Esophagus muscularis mucosa (tissue), 4 donors: ENCODE measurements around the gene GRWD1. TPM values are rescaled to one million over a fixed set of nuclear protein-coding genes. Genes with fewer than 3 reads are reported as not detected.

ENCODE experiments used
- DNase-seq: peaks from one replicate; pipeline ENCODE4 v3.0.0-alpha.2; 2017; ENCODE audit errors: extremely low spot score
- H3K27ac ChIP-seq, 4 donors: fragments of 200-600 bp; sonication (generic); replicated peaks in 1 of 4; 1 replicate in 3 of 4; 2 replicates in 1 of 4; pipeline ENCODE4 v1.5.1; 2016 to 2019; ENCODE audit warnings: mild to moderate bottlenecking in 1 of 4
- H3K27me3 ChIP-seq, 4 donors: fragments of 200-600 bp; sonication (generic); one replicate each; pipeline versions ENCODE4 v1.5.1 to v1.6.0; 2016 to 2019
- H3K36me3 ChIP-seq, 4 donors: fragments of 200-600 bp; sonication (generic); one replicate each; pipeline ENCODE4 v1.5.1; 2016 to 2019
- H3K4me1 ChIP-seq, 4 donors: fragments of 200-600 bp; sonication (generic); one replicate each; pipeline ENCODE4 v1.5.1; 2016 to 2019
- H3K4me3 ChIP-seq, 4 donors: fragments of 200-600 bp; sonication (generic); 1 replicate in 2 of 4; 2 replicates in 2 of 4; pipeline ENCODE4 v1.5.1; 2016 to 2019; ENCODE audit warnings: mild to moderate bottlenecking in 4 of 4, moderate library complexity in 1 of 4
- H3K9me3 ChIP-seq, 4 donors: fragments of 200-600 bp; sonication (generic); 1 replicate in 3 of 4; 2 replicates in 1 of 4; pipeline ENCODE4 v1.5.1; 2016 to 2019
- CTCF ChIP-seq, 3 experiments: fragments of 200-600 bp in 2 of 3; fragments of 450-650 bp in 1 of 3; sonication (generic) in 2 of 3; IDR thresholded peaks; one replicate each; pipeline ENCODE4 v1.5.1; 2017 to 2019; ENCODE audit warnings: antibody characterized with exemption in 3 of 3, mild to moderate bottlenecking in 2 of 3, moderate library complexity in 1 of 3
- EP300 ChIP-seq: sonication (generic); formaldehyde crosslinking; IDR thresholded peaks from one replicate; pipeline ENCODE4 v1.6.1; 2017; ENCODE audit warnings: antibody characterized with exemption
- POLR2A ChIP-seq: fragments of 450-650 bp; IDR thresholded peaks from one replicate; pipeline ENCODE4 v1.6.1; 2017; ENCODE audit warnings: antibody characterized with exemption, moderate library complexity, mild to moderate bottlenecking, low read depth
- POLR2AphosphoS5 ChIP-seq, 2 donors: sonication (generic); formaldehyde crosslinking; IDR thresholded peaks; one replicate each; pipeline ENCODE4 v1.6.1; 2017; ENCODE audit warnings: antibody characterized with exemption in 2 of 2
- WGBS: methylation state at CpG from one replicate; pipeline ENCODE4 v1.1.5; 2018; 5-methylcytosine and 5-hydroxymethylcytosine counted together
- intact Hi-C: fragments of 100-400 bp; cut with DNase I; formaldehyde crosslinking; loops from one replicate; pipeline ENCODE4 v1.15.1; 2023
- total RNA-seq, 4 donors: library from RNA; depleted of rRNA; stranded (reverse); fragments of >200 nt; gene quantifications; one replicate each; pipeline versions ENCODE4 v1.1.0 to v1.2.1, GENCODE V29; 2016

The GRWD1 gene
- total RNA-seq, 4 donors from 2014 or later, result 19.5 to 42.9 (median 31.7) TPM

- H3K36me3 ChIP-seq, result no peaks in the 10 kb centered on the region
- H3K27me3 ChIP-seq, result peaks cover 0 to 32% (median 17%) of the 10 kb centered on the region in 4 donors
- no peak overlapping the region for H3K27ac ChIP-seq
- intact Hi-C loops, result loop anchor here (5.0 kb wide), 1 partner anchor 76 kb away; no protein-coding TSS in a partner anchor
- no peak overlapping the region for H3K4me3 ChIP-seq
- no peaks in the 10 kb centered on the region for H3K9me3 ChIP-seq
- 96% methylated on average over 5 of the region's 5 CpGs for WGBS
- TF ChIP-seq CTCF (IDR thresholded peaks at IDR 0.05) (peak; percentile 34 to 37 (median 34)), POLR2A (no peak), POLR2AphosphoS5 (IDR thresholded peaks at IDR 0.05) (no peak), EP300 (no peak)
- DNase-seq, result no peak
- peaks cover 6 to 22% (median 18%) of the 10 kb centered on the region in 4 donors for H3K4me1 ChIP-seq
Observed at GRCh38 chr19:48506138-48506733, 60.5 kb downstream of the GRWD1 start.

Other genes with a start within 250 kb of the GRWD1 start
- 10 to 100 TPM; 17.7 to 22.3 (median 20.9) TPM for gene CARD8, start 190.1 kb upstream of the GRWD1 start, total RNA-seq
- under 1 TPM in 2 of 4 donors, not detected in 2; 0.26 to 0.46 TPM for gene ZNF114, start 175.9 kb upstream of the GRWD1 start, total RNA-seq
- 100 to 1,000 TPM in 1 of 4 donors, 10 to 100 TPM in 3; 54.8 to 115 (median 59.6) TPM for gene EMP3, start 120.4 kb upstream of the GRWD1 start, total RNA-seq
- 1 to 10 TPM; 4.8 to 8.3 (median 7.1) TPM for gene TMEM143, start 82.0 kb upstream of the GRWD1 start, total RNA-seq
- gene SYNGR4, start 81.6 kb upstream of the GRWD1 start, total RNA-seq, result not detected
- 100 to 1,000 TPM in 1 of 4 donors, 10 to 100 TPM in 3; 55.2 to 105 (median 77.6) TPM for gene KDELR1, start 54.4 kb upstream of the GRWD1 start, total RNA-seq
- gene GRIN2D, start 52.3 kb upstream of the GRWD1 start, total RNA-seq, result under 1 TPM; 0.19 to 0.42 (median 0.37) TPM
- under 1 TPM; 0.42 to 0.86 (median 0.51) TPM for gene KCNJ14, start 9.6 kb downstream of the GRWD1 start, total RNA-seq
- 10 to 100 TPM; 40.1 to 50.7 (median 48.4) TPM for gene CYTH2, start 23.4 kb downstream of the GRWD1 start, total RNA-seq
- gene LMTK3, start 65.9 kb downstream of the GRWD1 start, total RNA-seq, result under 1 TPM; 0.17 to 0.57 (median 0.37) TPM
- gene SULT2B1, start 106.2 kb downstream of the GRWD1 start, total RNA-seq, result 1 to 10 TPM in 1 of 4 donors, not detected in 3; 1.0 TPM
- gene SPACA4, start 160.8 kb downstream of the GRWD1 start, total RNA-seq, result not detected
- under 1 TPM; 0.32 to 0.69 (median 0.37) TPM for gene FAM83E, start 169.1 kb downstream of the GRWD1 start, total RNA-seq
- 1,000 to 10,000 TPM; 1,298 to 2,105 (median 1,742) TPM for gene RPL18, start 173.2 kb downstream of the GRWD1 start, total RNA-seq
- gene SPHK2, start 173.5 kb downstream of the GRWD1 start, total RNA-seq, result 10 to 100 TPM; 15.9 to 24.5 (median 17.0) TPM
- 1 to 10 TPM; 3.0 to 9.3 (median 7.2) TPM for gene DBP, start 191.4 kb downstream of the GRWD1 start, total RNA-seq
- gene CA11, start 200.2 kb downstream of the GRWD1 start, total RNA-seq, result 10 to 100 TPM; 11.9 to 16.5 (median 14.9) TPM
- under 1 TPM in 3 of 4 donors, not detected in 1; under 0.01 to 0.34 (median 0.17) TPM for gene NTN5, start 227.0 kb downstream of the GRWD1 start, total RNA-seq
- gene FUT2, start 250.0 kb downstream of the GRWD1 start, total RNA-seq, result not detected